ENCODE results near the gene POLA1.

DNA sequence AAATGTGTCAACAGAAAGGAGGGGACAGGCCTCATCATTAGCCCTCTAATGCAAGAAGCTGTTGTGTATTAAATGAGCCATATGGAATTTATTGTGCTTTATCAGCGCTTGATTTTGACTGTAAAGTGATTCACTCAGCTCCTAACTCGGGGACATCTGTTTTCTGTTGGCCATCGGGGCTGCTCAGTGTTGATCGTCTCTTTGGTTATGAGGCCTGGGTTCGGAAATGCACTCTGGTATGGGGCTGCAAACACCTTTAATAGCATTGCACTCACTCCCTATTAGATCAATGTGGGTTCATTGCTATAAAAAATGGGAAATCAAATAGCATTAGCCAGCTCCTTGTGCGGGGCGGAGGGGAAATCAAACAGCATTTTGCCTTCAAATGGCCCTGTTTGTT is 315.7 kb downstream of the POLA1 start:
- TF ChIP-seq, protein P1, sequence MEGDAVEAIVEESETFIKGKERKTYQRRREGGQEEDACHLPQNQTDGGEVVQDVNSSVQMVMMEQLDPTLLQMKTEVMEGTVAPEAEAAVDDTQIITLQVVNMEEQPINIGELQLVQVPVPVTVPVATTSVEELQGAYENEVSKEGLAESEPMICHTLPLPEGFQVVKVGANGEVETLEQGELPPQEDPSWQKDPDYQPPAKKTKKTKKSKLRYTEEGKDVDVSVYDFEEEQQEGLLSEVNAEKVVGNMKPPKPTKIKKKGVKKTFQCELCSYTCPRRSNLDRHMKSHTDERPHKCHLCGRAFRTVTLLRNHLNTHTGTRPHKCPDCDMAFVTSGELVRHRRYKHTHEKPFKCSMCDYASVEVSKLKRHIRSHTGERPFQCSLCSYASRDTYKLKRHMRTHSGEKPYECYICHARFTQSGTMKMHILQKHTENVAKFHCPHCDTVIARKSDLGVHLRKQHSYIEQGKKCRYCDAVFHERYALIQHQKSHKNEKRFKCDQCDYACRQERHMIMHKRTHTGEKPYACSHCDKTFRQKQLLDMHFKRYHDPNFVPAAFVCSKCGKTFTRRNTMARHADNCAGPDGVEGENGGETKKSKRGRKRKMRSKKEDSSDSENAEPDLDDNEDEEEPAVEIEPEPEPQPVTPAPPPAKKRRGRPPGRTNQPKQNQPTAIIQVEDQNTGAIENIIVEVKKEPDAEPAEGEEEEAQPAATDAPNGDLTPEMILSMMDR (IDR thresholded peaks at IDR 0.05; ENCODE audit: low read depth, low read length), result no peak
- TF ChIP-seq EZH2phosphoT487 (IDR thresholded peaks at IDR 0.05; ENCODE audit: low read depth), result no peak

Measured in OCI-LY3 (cell line).